Mammary epithelial cell (primary cell): ENCODE data around the gene UNC5C.

Experiments used
- EZH2 ChIP-seq: IDR thresholded peaks from 2 replicates; pipeline ENCODE4 v1.6.1; 2012; ENCODE audit warnings: low read length, inconsistent platforms, borderline replicate concordance
- TF ChIP-seq, protein P1 (sequence below), 2 donors: IDR thresholded peaks in 1 of 2; conservative IDR thresholded peaks in 1 of 2; 2 replicates each; pipeline ENCODE4 v1.5.1; 2011 to 2012; ENCODE audit warnings: inconsistent platforms in 2 of 2, low read length in 2 of 2, mild to moderate bottlenecking in 2 of 2, control low read depth in 1 of 2, low read depth in 1 of 2; ENCODE audit not compliant: insufficient read depth in 1 of 2; ENCODE audit errors: extremely low read depth in 1 of 2

DNA sequence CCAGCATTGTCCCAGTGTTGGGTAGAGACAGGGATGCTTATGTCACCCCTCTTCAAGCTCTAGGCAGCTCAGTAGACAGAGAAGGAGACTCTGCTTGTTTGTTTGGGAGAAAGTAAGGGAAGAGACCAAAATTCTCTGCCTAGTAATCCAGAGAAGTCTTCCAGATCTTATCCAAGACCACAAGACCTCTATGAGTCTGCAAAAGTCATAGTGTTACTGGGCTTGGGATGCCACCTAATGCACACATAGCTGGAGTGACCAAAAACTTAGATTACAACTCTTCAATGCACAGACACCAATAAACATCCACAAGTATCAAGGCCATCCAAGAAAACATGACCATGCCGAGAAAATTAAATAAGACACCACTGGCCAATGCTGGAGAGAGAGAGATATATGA lies 205.5 kb downstream of the UNC5C start:
- TF ChIP-seq, protein P1, sequence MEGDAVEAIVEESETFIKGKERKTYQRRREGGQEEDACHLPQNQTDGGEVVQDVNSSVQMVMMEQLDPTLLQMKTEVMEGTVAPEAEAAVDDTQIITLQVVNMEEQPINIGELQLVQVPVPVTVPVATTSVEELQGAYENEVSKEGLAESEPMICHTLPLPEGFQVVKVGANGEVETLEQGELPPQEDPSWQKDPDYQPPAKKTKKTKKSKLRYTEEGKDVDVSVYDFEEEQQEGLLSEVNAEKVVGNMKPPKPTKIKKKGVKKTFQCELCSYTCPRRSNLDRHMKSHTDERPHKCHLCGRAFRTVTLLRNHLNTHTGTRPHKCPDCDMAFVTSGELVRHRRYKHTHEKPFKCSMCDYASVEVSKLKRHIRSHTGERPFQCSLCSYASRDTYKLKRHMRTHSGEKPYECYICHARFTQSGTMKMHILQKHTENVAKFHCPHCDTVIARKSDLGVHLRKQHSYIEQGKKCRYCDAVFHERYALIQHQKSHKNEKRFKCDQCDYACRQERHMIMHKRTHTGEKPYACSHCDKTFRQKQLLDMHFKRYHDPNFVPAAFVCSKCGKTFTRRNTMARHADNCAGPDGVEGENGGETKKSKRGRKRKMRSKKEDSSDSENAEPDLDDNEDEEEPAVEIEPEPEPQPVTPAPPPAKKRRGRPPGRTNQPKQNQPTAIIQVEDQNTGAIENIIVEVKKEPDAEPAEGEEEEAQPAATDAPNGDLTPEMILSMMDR (conservative IDR thresholded peaks at IDR 0.05 in 1 of 2, IDR thresholded peaks at IDR 0.05 in 1 of 2; ENCODE audit: extremely low read depth in 1 of 2, insufficient read depth in 1 of 2, low read depth in 1 of 2, low read length in 2 of 2): no peak
- no peak for TF ChIP-seq EZH2
